Measurements from ENCODE around the gene TEAD3.
"Not testable (repeated sequence)": the region's sequence is repeated elsewhere in the genome, so short reads cannot be mapped to it uniquely, and the experiment has no call there.

Gene TEAD3

GRCh38 chr6:35445691-35446090, 51.2 kb downstream of the TEAD3 start:
- DNase-seq, result peak; percentile 26

GRCh38 chr6:35443341-35444030, 53.4 kb downstream of the TEAD3 start:
- no peak for DNase-seq

GRCh38 chr6:35442693-35443092, 54.2 kb downstream of the TEAD3 start:
- no peak for DNase-seq

DNA sequence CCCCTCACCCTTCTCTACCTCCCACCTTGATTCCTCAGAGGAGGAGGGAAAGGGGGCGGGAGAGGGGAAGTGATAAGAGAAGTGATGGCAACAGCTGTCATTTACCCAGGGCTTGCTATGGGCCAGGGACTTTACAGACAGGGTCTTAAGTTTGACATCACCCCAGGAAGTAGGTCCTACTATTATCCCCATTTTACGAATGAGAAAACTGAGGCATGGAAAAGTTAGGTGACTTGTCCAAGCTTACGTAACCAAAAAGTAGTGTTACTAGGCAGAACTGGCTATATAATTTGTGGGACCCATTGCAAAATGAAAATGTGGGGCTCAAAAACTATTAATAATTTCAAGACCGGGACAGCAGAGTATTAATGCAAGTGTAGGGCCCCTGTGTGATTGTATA, 55.2 kb downstream of the TEAD3 start:
- no peak for DNase-seq

DNA sequence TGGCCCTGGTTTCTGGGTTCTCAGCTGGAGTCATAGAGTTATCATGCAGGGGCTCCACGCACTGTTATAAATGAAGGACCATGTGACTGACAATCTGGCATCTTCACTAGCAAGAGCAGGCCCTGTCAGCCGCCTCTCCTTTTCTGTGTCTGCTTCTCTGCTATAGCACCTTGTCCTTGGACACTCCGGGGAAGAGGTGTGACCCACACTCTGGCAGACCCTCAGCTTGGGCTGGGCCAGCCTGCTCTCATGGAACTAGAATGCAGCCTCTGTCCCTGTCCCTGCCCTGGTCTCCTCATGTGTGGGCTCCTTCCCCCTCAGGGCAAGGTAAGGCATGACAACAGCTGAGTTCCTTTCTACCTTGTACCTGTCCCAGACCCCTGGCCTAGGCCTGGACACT, 55.7 kb downstream of the TEAD3 start:
- DNase-seq, result no peak

- no peak for DNase-seq
Measured at GRCh38 chr6:35439308-35439707, 57.6 kb downstream of the TEAD3 start.

DNA sequence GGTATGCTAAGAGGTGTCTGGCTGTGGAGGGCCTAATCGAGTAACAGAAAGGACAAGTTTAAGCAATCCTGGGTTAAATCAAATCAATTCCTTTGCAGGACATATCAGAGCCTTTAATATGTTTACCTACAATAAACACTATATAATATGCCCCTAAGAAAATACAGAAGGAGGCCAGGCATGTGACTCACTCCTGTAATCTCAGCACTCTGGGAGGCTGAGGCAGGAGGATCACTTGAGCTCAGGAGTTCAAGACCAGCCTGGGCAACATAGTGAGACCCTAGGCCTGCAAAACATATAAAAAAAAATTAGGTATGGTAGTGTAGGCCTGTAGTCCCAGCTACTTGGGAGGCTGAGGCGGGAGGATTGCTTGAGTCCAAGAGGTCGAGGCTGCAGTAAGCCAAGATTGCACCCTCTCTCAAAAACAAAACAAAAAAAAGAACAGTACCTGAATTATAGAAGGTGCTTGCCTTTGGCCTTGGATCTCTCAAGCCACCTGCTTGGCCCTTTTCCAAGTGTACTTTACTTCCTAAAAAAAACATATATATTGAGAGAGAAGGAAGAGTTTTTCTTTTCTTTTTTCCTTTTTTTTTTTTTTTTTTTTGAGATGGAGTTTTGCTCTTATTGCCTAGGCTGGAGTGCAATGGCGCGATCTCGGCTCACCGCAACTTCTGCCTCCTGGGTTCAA, 58.4 kb downstream of the TEAD3 start:
- DNase-seq, result not testable (repeated sequence)

GRCh38 chr6:35436071-35436857, 60.6 kb downstream of the TEAD3 start:
- DNase-seq, result no peak

- DNase-seq, result no peak
Measured at GRCh38 chr6:35435074-35435837, 61.6 kb downstream of the TEAD3 start.

DNA sequence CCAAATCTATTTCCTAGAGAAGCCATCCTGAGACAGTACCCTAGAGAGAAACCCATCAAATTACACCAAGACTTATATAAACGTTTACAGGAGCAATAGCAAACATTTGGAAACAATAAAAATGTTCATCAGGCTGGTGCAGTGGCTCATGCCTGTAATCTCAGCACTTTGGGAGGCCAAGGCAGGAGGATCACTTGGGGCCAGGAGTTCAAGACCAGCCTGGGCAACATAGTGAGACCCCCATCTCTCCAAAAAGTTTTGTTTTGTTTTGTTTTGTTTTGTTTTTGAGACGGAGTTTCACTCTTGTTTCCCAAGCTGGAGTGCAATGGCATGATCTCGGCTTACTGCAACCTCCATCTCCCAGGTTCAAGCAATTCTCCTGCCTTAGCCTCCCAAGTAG, 64.2 kb downstream of the TEAD3 start:
- not testable (repeated sequence) for DNase-seq

- no peak for DNase-seq
Measured at GRCh38 chr6:35432291-35432690, 64.6 kb downstream of the TEAD3 start.

GRCh38 chr6:35429463-35429862, 67.4 kb downstream of the TEAD3 start:
- DNase-seq, result no peak

DNA sequence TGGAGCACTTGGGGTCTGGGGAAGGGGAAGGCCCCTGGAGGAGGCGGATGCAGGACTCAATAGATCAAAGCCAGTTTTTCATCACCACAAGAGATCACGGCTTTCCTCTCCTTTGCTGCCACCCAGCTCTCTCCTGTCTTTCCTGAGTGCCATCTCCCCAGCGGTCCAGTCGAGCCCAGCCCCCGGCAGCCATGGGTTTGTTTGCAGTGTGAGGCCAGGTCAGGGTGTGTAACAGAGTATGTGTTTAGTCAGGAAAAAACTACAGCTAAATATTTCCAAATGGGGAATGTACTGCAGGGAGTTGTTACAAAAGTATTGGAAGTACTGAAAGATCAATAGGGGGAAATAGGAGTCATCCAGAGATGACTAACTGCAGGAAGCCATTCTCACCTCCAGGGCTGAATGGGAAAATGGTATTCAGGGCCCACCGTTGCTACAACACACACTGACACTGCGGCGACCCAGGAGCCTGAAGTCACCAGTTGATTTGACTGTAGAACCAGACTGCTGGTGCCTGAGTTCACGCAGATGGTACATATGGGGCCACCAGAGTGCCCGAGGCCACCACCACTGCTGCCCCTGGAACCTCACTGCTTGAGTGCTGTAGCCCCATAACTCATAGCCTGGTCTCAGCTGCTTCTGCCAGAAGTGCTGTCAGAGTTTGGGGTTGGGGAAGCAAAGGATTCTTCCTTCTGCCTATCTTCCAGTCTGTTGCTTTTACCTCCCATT, 68.3 kb downstream of the TEAD3 start:
- DNase-seq, result peak; percentile 24

DNA sequence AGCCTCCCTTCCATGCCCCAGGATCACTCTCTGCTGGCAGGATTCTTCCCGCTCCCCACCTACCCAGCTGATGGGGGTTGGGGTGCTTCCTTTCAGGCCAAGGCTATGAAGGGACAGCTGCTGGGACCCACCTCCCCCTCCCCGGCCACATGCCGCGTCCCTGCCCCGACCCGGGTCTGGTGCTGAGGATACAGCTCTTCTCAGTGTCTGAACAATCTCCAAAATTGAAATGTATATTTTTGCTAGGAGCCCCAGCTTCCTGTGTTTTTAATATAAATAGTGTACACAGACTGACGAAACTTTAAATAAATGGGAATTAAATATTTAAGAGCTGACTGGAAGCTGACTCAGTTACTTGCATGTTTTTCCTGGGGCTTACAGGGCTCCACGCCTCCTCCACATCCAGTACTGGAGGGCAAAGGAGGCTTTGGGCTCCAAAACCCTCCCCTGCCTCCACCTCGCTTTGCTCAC, 69.0 kb downstream of the TEAD3 start:
- DNase-seq, result peak; percentile 95

DNA sequence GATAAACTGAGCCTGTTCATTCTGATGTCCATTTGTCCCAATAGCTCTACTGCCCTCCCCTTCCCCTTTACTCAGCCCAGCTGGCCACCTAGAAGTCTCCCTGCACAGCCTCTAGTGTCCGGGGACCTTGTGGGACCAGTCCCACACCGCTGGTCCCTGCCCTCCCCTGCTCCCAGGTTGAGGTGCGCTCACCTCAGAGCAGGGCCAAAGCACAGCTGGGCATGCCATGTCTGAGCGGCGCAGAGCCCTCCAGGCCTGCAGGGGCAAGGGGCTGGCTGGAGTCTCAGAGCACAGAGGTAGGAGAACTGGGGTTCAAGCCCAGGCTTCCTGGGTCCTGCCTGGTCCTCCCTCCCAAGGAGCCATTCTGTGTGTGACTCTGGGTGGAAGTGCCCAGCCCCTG, 69.4 kb downstream of the TEAD3 start:
- DNase-seq, result no peak

DNA sequence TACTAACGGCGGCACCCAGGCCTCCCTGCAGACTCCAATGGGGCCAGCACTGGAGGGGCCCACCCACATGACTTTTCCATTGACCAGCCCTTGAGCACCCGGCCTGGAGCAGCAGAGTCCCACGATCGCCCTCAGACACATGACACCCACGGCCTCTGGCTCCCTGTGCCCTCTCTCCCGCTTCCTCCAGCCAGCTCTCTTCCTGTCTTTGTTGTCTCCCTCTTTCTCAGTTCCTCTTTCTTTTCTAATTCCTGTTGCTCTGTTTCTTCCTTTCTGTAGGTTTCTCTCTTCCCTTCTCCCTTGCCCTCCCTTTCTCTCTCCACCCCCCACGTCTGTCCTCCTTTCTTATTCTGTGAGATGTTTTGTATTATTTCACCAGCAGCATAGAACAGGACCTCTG, 70.8 kb downstream of the TEAD3 start:
- no peak for DNase-seq

- peak; percentile 92 for DNase-seq
Measured at GRCh38 chr6:35425284-35425683, 71.6 kb downstream of the TEAD3 start.

Measured in HCEC 1CT (cell line).